Superior temporal gyrus (tissue), 1 donor: ENCODE data around the gene ABCB8.
"Not testable (repeated sequence)": the region's sequence is repeated elsewhere in the genome, so short reads cannot be mapped to it uniquely, and the experiment has no call there.

Source experiments
- DNase-seq: peaks from one replicate; pipeline ENCODE4 v3.0.0-alpha.2; 2016; ENCODE audit errors: extremely low spot score

ABCB8 gene

DNA sequence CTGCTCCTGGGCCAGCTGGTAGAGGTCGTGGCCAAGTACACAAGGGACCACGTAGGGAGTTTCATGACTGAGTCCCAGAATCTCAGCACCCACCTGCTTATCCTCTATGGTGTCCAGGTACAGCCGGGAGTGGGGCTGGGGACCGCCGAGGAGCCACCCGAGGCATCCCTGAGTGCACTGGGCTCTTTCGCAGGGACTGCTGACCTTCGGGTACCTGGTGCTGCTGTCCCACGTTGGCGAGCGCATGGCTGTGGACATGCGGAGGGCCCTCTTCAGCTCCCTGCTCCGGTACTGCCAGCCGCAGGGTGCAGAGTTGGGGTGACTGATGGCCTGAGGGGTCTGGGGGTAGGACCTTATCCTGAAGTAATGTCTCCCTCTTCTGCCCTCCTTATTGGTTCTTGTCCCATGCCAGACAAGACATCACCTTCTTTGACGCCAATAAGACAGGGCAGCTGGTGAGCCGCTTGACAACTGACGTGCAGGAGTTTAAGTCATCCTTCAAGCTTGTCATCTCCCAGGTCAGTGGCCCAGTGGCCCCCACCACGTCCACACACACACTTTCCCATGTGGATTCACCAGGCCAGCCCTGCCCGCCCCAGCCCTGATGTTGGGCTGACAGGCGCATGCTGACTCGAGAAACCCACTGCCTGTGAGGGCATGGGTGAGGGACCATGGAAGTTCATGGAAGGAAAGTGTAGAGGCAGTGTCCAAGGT, 6.2 kb downstream of the ABCB8 start:
- no peak for DNase-seq

DNA sequence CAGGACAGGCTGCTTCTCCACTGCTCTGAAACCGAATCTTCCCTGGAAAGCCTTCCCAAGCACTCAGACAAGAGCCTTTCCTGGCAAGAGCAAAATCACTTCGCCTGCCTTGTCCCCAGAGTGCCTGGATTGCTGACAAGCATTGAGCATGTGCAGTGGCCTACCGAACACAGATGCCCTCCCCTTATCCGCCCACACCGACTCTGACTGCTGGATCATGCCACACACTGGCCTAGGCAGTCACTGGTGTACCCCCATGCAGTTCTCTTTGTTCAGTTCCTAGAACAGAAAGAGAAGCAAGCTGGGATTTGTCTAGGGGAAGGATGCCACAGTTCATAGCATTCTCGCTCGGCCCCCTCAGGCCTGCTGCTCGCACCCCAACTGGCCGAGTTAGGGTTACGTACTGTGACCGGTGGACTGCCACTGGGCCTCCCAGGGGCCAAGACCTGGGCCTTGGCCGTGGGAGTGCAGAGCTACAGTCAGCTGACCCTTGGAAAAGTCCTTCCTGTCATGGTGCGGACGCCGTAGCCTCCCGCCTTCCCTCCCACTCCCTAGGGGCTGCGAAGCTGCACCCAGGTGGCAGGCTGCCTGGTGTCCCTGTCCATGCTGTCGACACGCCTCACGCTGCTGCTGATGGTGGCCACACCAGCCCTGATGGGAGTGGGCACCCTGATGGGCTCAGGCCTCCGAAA, 6.9 kb downstream of the ABCB8 start:
- no peak for DNase-seq

DNA sequence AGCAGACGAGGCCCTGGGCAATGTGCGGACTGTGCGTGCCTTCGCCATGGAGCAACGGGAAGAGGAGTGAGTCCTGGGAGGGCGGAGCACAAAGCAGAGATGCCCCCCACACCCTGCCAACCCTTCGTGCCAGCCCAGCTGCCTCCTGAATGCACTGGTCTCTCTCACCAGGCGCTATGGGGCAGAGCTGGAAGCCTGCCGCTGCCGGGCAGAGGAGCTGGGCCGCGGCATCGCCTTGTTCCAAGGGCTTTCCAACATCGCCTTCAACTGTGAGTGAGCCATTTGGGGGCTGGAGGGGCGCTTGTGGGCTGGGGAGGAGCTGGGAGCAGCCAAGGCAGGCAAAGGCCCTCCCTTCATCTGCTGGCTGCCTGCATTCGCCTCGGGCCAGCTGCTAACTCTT, 7.7 kb downstream of the ABCB8 start:
- no peak for DNase-seq

DNA sequence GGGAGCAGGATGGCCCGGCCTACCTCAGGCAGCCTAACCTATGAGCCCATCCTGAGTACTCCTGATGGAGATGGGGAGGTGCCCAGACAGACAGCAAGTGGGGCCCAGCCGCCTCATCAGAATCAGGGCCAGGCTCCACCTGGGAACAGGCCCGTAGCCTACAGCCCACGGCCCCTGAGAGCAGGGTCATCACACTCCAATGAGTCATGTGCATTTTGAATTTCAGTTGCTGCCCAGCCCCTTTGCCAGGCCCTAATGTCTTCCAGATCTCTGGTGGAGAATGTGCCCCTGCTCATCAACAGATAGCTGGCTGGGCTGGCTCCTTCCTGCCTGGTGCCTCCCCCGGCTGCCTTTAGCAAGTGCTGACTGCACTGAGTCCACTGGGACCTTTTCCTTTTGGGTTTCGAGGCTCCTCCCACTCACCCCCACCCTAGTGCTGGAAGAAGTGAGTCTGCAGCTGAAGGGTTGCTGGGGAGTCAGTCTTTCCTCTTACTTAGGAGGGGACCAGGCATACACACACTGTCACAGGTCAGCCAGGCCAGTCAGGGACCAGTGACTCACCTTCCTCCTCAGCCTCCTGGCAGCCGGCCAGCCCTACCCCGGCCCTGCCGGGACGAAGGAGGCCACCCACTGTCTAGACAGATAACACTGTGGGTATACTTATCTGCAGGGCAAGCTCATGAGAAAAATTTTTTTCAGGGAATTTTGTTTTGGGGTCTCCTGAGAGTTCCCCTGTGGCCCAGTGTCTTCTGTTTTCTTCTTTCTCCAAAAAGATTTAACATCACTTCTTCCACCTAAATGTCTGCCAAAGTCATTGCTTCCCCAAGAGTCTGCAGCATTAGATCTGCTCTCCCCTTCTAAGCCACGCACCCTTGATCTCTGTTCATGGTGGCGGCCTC, 10.9 kb downstream of the ABCB8 start:
- DNase-seq, result no peak

DNA sequence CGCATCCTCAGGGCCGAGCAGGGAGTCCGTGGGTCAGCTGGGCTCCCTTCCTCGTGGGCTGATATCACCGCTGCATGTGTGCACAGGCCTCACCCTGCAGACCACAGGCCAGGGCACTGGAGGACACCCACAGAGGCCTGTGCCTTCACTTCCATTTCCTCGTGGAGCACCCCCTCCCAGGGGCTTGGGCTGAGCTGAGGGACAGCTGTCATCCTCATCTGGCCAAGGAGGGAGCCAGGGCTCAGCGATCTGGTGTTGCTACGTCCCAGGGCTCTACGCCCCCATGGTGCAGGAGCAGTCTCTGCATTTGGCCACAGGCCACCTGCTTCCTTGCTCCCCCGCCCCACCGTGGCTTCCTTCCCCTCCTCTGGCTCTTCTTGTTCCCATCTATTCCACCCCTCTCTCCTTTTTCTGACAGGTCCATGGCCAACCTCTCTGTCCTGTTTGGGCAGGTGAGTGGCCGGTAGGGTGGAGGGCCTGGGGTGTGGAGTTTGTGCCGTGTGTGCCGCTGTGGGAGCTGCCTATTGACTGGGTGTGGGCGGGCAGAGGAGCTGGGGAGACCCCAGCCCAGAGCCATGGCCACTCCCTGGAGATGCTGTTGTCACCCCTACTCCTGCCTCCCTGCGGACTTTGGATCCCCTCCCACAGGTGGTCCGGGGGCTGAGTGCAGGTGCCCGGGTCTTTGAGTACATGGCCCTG, 11.7 kb downstream of the ABCB8 start:
- DNase-seq, result no peak

DNA sequence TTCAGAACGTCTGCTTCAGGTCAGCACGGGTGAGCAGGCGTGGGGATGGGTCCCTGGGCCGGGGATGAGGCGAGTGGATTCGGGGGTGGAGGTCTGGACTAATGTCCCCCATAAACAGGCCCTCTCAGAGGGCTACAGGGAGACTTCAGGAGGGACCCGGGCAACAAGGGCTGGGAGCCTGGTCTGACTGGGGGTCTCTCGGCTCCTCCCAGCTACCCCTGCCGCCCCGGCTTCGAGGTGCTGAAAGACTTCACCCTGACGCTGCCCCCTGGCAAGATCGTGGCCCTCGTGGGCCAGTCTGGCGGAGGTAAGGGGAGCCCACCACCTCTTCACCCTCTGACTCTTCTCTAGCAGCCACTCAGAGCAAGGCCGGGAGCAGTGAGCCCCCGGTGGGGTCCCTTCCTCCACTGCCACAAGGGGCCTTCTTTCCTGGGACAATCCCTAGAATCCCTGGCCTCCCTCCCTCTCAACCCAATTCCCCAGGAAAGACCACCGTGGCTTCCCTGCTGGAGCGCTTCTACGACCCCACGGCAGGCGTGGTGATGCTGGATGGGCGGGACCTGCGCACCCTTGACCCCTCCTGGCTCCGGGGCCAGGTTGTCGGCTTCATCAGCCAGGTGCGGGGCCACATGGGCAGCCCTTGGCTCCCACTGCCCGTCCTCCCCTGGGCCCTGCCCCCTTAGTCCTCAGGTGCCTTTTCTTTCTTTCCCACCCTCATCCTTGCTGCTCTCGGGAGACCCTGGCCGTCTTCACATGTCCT, 12.5 kb downstream of the ABCB8 start:
- DNase-seq, result no peak

DNA sequence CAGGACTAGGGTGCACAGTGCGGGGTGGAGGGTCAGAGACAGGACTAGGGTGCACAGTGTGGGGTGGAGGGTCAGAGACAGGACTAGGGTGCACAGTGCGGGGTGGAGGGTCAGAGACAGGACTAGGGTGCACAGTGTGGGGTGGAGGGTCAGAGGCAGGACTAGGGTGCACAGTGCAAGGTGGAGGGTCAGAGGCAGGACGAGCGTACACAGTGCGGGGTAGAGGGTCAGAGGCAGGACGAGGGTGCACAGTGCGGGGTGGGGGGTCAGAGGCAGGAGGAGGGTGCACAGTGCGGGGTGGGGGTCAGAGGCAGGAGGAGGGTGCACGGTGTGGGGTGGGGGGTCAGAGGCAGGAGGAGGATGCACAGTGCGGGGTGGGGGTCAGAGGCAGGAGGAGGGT, 15.2 kb downstream of the ABCB8 start:
- not testable (repeated sequence) for DNase-seq

DNA sequence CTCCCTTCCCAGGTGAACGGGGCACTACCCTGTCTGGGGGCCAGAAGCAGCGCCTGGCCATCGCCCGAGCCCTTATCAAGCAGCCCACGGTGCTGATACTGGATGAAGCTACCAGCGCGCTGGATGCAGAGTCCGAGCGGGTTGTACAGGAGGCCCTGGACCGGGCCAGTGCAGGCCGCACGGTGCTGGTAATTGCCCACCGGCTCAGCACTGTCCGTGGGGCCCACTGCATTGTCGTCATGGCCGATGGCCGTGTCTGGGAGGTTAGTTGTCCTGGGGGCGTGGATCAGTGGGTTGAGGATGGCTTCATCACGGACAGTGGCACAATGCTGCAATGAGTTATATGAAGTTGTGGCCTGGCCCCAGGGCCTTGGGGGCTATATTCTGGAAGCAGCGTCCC, 15.7 kb downstream of the ABCB8 start:
- no peak for DNase-seq

DNA sequence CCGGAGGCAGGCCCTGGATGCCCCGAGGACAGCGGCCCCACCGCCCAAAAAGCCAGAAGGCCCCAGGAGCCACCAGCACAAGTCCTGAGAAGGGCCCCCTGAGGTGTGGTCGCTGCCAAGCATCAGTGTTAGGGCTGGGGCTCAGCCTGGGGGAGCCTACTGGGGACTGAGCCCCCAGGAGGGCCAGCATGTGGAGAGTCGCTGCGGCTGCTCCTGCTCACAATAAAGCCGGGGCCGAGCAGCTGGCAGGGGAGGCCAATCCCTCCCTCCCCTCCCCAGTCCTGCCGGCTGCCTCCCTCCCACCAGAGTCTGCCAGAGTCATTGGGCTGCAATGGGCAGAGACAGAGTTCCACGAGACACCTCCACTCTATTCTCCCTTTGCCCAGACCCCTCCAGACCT, 17.0 kb downstream of the ABCB8 start:
- DNase-seq, result no peak

DNA sequence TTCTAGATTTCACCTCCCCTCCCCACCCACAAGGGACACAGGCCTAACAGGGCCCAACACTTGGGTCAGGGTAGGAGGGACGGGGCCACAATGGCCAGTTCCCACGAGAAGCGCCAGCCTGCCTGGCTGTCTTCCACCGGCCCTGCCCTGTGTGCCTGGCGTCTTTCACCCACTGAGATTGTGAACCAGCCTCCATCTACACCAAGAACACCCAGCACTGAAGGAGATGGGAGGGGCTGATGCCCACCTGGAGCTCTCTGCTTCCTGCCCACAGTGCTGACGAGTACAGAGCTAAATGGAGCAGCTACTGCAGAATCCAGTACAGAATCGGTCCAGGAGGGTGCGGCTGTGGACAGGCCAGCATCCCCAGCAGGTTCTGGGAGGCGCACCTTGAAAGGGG, 17.7 kb downstream of the ABCB8 start:
- no peak for DNase-seq

DNA sequence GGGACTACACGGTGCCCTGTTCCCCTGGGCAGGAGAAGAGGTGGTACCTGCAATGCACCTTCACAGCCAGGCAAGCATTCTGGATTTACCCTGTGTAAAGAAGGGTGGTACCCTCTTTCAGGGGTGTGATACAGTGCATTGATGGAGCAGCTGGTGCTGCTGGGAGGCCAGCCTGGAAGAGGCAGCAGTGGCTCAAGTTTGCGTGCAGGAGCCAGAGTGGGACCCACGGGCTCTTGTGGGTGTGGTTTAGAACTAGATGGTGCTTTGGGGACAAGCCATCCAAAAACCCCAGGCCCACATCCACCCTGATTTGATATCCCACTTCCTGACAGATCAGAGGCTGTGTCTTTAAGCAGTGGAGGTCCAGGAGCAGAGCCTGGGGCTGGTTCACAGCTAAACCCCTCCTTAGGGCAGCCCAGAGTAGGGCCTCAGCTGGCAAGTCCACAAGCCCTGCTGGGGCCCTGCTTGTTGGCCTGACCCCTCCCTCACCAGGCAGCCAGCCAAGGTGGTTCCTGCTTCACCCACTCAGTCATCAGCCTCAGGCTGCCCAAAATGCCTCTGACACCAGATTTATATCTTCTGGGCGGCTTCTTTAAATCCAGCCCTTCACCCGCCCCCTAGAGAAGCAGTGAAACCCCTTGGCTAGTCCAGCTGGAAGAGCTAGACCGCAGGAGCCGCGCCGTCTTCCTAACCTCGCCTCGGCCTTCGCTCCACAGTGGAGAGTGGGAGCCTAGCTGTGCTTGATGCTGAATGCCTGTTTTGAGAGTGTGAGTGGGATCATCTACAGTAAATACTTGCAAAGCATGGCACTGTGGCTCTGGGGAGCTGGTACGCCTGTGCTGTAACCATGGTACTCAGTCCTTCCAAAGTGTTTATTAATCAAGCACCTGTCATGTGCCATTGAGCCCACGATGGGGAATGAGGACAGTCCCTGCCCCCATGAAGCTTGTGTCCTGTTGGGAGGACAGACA, 18.6 kb downstream of the ABCB8 start:
- no peak for DNase-seq

DNA sequence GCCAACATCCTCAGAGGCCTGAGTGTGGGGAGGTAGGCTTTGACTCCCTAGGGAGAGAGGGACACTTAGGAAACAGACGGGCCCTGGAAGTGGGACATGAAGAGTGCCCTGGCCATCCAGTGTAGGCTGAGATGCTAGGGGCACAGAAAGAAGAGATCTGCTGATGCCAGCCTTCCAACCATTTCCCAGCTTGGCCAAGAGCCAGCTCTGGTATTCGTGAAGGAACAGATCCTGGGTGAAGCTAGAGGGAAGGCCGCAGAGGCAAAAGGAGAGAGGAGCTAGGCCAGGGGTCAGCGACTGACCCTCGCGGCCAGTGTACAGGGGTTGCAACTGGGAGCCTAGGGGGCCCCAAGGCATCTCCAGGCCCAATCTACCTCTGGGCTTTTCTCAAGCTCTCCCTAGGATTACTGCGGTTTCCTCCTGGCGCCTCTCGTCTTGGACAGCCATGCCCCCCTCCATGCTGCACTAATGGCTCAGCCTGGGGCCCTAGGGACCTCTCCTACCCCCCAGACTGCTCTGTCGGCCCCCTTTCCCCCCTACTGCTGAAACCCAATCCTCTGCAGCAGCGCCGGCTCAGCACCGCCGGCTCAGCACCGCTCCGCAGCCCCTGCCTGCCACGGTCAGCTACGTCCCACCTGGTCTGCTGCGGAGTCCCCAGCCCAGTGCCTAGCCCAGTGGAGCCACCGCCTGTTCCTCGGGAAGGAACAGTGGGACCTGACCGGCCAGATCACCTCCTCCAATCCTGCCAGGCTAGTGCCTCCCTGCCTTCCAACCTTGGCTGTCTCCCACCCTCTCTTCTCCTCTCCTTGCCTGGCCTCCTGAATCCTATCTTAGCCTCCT, 19.9 kb downstream of the ABCB8 start, which contains the start of gene ASIC3:
Gene ASIC3 (plus strand): TSS at position 556 of the 840 bp plus-strand sequence. CDS start 355 bp downstream, outside the sequence.
- no peak for DNase-seq

DNA sequence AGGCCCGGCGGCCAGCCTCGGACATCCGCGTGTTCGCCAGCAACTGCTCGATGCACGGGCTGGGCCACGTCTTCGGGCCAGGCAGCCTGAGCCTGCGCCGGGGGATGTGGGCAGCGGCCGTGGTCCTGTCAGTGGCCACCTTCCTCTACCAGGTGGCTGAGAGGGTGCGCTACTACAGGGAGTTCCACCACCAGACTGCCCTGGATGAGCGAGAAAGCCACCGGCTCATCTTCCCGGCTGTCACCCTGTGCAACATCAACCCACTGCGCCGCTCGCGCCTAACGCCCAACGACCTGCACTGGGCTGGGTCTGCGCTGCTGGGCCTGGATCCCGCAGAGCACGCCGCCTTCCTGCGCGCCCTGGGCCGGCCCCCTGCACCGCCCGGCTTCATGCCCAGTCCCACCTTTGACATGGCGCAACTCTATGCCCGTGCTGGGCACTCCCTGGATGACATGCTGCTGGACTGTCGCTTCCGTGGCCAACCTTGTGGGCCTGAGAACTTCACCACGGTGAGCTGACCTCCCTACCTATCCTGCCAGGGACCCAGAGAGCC, 20.7 kb downstream of the ABCB8 start:
- DNase-seq, result no peak

DNA sequence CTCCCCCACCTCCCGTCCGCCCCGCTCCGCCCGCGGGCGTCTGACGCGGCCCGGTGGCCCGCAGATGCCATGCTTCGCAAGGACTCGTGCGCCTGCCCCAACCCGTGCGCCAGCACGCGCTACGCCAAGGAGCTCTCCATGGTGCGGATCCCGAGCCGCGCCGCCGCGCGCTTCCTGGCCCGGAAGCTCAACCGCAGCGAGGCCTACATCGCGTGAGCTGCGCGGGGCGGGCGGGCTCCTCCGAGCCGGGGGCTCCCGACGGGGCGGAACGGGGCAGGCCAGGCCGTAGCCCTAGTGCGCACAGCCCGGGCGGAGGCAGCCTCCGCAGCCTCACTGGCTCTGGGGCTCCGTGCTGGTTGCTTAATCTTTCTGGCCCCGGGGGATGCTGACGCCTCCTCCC, 22.9 kb downstream of the ABCB8 start:
- peak; percentile 26 for DNase-seq

DNA sequence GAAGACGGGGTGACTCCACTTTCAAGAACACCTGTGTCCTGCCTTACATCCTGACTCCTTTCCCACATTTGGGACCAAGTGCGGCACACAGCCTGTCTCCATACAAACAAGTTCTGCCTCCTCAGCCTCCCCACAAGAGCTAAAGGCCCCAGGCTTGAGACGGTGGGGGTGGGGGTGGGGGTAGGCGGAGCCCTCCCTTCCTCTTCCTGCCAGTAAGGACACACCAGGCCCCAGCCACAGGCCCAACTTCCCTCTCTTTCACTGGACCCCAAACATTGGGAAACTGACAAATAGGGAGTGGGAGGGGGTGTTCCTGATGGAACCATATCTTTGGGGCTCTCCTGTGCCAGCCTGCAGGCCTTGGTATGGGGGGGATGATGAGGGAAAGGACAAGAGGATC, 24.8 kb downstream of the ABCB8 start:
- DNase-seq, result no peak

DNA sequence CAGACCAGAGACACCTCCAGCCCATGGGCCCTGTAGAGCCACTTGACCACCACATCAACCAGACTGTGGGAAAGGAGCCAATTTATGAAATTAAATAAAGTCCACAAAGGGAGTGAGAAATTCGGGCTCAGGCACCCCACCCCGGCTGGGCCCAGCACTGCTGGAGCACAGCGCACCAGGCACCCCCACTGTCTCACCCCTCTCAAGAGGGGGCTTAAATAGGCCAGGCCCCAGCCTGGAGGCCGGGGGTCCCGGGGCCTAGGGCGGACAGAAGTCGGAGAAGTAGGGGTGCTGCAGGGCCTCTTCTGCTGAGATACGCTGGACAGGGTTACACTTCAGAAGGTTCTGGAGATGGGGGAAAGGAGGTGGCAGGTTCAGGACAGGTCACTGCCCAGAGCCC, 25.5 kb downstream of the ABCB8 start:
- no peak for DNase-seq

DNA sequence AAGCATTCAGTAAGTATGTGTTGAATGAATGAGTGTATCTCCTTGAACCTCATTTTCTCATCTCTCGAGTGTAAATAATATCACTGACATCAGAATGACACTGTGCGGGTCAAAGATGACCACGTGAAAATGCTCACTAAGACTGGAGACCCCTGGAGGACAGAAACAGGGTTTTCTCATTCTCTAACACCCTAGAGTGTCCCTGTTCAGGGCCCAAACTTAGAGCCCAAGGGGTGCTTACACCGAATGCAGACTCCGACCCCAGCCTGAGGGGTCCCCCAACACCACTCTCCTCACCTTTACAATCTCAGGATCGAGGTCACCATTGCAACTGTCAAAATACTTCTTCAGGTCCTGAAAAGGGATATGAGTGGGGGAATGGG, 28.0 kb downstream of the ABCB8 start:
- no peak for DNase-seq

DNA sequence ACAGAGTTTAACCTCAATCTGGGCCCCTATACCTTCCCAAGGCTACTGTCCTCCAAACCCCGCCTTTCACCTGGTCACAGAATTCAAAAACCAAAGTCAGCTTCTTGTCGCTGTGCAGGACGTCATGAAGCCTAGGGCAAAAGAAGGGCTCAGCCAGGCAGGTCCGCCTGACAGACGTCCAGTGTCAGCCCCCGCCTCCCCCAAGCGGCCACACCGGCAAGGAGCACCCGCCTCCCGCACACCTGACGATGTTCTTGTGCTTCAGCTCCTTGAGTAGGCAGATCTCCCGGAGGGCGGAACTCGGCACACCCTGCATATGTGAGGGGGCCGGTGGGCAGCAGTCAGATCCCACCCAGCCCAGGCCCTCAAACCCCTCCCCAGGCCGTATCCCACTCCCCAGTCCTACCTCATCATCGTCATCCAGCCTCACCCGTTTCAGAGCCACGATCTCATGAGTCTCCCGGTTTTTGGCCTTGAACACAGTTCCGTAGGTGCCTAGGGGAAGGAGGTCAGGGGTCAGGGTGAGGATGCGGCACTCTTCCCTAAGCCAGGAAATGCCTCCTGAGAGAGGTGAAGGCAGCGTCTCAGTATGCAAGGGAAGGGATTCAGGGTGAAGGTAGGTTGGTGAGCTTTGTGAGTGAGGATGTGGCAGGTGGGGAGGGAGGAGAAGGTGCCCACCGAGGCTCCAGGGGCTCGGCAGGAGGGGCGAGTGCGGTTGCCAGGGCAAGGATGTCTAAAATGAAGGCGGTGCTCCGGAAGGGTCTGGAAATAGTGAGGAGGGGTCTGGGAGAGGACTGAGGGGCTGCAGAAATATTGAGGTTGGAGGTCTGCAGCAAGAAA, 28.6 kb downstream of the ABCB8 start:
- DNase-seq, result no peak
